ENCODE measurements around the gene VAT1. TPM values are rescaled to one million over a fixed set of nuclear protein-coding genes. Genes with fewer than 3 reads are reported as not detected.

Gene VAT1
- total and polyA plus RNA-seq, 2 experiments from 2014 or later = 207 to 251 TPM

DNA sequence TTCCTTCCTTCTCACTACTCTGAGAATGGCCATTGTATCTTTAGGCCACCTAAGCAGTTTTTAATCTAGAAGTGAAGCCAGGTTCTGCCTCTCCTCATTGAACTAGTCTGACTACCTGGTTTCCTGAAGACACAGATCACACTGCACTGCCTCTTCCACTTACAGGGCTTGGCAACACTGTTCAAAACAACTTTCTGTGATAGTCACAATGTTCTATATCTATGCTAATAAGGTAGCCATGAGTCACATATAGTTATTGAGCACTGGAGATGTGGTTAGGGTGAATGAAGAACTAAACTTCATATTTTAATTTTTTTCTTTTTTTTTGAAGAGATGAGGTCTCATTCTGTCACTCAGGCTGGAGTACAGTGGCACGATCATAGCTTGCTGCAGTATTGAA lies 29.8 kb upstream of the VAT1 start:
- H3K27ac ChIP-seq = no peak overlapping the region

DNA sequence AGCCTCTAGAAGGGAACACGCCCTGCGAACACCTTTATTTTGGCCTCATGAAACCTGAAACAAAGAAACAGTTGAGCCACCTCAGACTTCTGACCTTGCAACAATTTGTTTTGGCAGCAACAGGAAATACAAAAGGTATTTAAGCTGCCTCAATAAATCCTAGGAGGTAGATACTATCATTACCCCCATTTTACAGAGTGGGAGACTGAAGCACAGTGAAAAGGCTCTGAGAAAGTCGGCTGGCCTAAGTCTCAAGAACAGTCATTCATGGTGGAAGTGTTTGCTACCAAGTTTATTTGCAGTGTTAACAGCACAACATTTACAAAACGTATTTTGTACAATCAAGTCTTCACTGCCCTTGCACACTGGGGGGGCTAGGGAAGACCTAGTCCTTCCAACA lies 21.8 kb upstream of the VAT1 start:
- H3K4me2 ChIP-seq = no peak overlapping the region
- H3K4me3 ChIP-seq = no peak overlapping the region
- H3K36me3 ChIP-seq (replicated peaks; ENCODE audit: insufficient read depth, low read depth) = no peaks in the 10 kb centered on the region
- no peak overlapping the region for H2AFZ ChIP-seq
- H4K20me1 ChIP-seq (ENCODE audit: insufficient read depth, poor library complexity, severe bottlenecking) = no peaks in the 10 kb centered on the region
- WGBS (ENCODE audit: low lambda C conversion rate, missing lambda C conversion rate) = 90% methylated on average over 4 of the region's 4 CpGs
- no peak overlapping the region for H3K27ac ChIP-seq
- H3K9me2 ChIP-seq (replicated peaks; ENCODE audit: insufficient read depth) = no peaks in the 10 kb centered on the region
- no peaks in the 10 kb centered on the region for H3K9me3 ChIP-seq (ENCODE audit: low read depth)
- TF ChIP-seq EZH2phosphoT487 (IDR thresholded peaks at IDR 0.05; ENCODE audit: low read depth, severe bottlenecking, unreplicated experiment) (no peak), CTCF (IDR thresholded peaks at IDR 0.05; ENCODE audit: poor library complexity) (no peak), EZH2 (IDR thresholded peaks at IDR 0.05; ENCODE audit: borderline replicate concordance) (no peak)
- H3K79me2 ChIP-seq = no peaks in the 10 kb centered on the region
- no peaks in the 10 kb centered on the region for H3K4me1 ChIP-seq (ENCODE audit: insufficient read depth)
- no peak for DNase-seq (ENCODE audit: low spot score)
- H3K27me3 ChIP-seq = no peaks in the 10 kb centered on the region

More for the DNA sequence above, 29.8 kb upstream of the VAT1 start:
- TF ChIP-seq EZH2 (IDR thresholded peaks at IDR 0.05; ENCODE audit: borderline replicate concordance) (no peak), CTCF (IDR thresholded peaks at IDR 0.05; ENCODE audit: poor library complexity) (no peak)
- no peaks in the 10 kb centered on the region for H3K9me2 ChIP-seq (replicated peaks; ENCODE audit: insufficient read depth)
- no peaks in the 10 kb centered on the region for H3K4me1 ChIP-seq (ENCODE audit: insufficient read depth)
- H3K9me3 ChIP-seq (ENCODE audit: low read depth) = no peaks in the 10 kb centered on the region
- DNase-seq (ENCODE audit: low spot score) = no peak
- no peaks in the 10 kb centered on the region for H3K27me3 ChIP-seq
- no peak overlapping the region for H3K4me2 ChIP-seq
- H4K20me1 ChIP-seq (ENCODE audit: insufficient read depth, poor library complexity, severe bottlenecking) = no peaks in the 10 kb centered on the region
- H3K79me2 ChIP-seq = no peaks in the 10 kb centered on the region
- H3K36me3 ChIP-seq (replicated peaks; ENCODE audit: insufficient read depth, low read depth) = no peaks in the 10 kb centered on the region
- 94% methylated on average over 1 of the region's 1 CpG for WGBS (ENCODE audit: low lambda C conversion rate, missing lambda C conversion rate)
- no peak overlapping the region for H3K4me3 ChIP-seq
- no peak overlapping the region for H2AFZ ChIP-seq

DNA sequence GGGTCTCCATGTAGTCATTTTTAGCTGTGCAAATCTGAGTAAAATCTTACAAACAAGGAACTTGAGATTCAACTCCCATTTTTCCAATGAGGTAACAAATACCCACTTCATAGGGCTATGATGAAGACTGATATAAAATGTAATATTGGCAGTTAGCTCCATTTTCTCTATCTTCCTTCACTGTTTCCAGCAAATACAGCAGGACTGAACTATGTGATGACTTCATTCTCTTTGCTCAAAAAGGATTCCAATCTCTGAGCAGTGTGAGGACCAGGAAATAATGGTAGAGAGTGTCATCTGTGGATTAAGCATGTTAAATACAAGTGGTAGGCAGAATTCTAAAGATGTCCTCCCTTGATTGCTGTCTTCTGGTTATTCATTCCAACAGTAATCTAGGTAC lies 21.1 kb upstream of the VAT1 start:
- Histone ChIP-seq H3K79me2 (no peaks in the 10 kb centered on the region), H3K36me3 (replicated peaks; ENCODE audit: insufficient read depth, low read depth) (no peaks in the 10 kb centered on the region), H3K27ac (no peak overlapping the region), H3K9me2 (replicated peaks; ENCODE audit: insufficient read depth) (no peaks in the 10 kb centered on the region), H2AFZ (no peak overlapping the region), H3K4me1 (ENCODE audit: insufficient read depth) (no peaks in the 10 kb centered on the region), H3K4me2 (no peak overlapping the region), H4K20me1 (ENCODE audit: insufficient read depth, poor library complexity, severe bottlenecking) (no peaks in the 10 kb centered on the region), H3K27me3 (no peaks in the 10 kb centered on the region), H3K4me3 (no peak overlapping the region), H3K9me3 (ENCODE audit: low read depth) (no peaks in the 10 kb centered on the region)
- no peak for TF ChIP-seq CTCF (IDR thresholded peaks at IDR 0.05; ENCODE audit: poor library complexity)
- TF ChIP-seq EZH2phosphoT487 (IDR thresholded peaks at IDR 0.05; ENCODE audit: low read depth, severe bottlenecking, unreplicated experiment) = no peak
- no peak for TF ChIP-seq EZH2 (IDR thresholded peaks at IDR 0.05; ENCODE audit: borderline replicate concordance)
- DNase-seq (ENCODE audit: low spot score) = no peak

GRCh38 chr17:43042025-43042628 lies 19.9 kb upstream of the VAT1 start:
- Histone ChIP-seq H2AFZ (no peak overlapping the region), H3K9me2 (replicated peaks; ENCODE audit: insufficient read depth) (no peaks in the 10 kb centered on the region), H3K4me1 (ENCODE audit: insufficient read depth) (no peaks in the 10 kb centered on the region), H3K9me3 (ENCODE audit: low read depth) (no peaks in the 10 kb centered on the region), H3K4me3 (no peak overlapping the region), H3K27me3 (no peaks in the 10 kb centered on the region), H3K36me3 (replicated peaks; ENCODE audit: insufficient read depth, low read depth) (no peaks in the 10 kb centered on the region), H3K27ac (no peak overlapping the region), H4K20me1 (ENCODE audit: insufficient read depth, poor library complexity, severe bottlenecking) (no peaks in the 10 kb centered on the region), H3K79me2 (no peaks in the 10 kb centered on the region), H3K4me2 (no peak overlapping the region)
- no peak for DNase-seq (ENCODE audit: low spot score)
- WGBS (ENCODE audit: low lambda C conversion rate, missing lambda C conversion rate) = 61% methylated on average over 5 of the region's 5 CpGs
- TF ChIP-seq EZH2 (IDR thresholded peaks at IDR 0.05; ENCODE audit: borderline replicate concordance) (no peak), EZH2phosphoT487 (IDR thresholded peaks at IDR 0.05; ENCODE audit: low read depth, severe bottlenecking, unreplicated experiment) (no peak), CTCF (IDR thresholded peaks at IDR 0.05; ENCODE audit: poor library complexity) (no peak)
